Measurements from ENCODE around the gene AGPAT3. TPM values are rescaled to one million over a fixed set of nuclear protein-coding genes. Genes with fewer than 3 reads are reported as not detected.

The AGPAT3 gene
- total RNA-seq, 1 experiment from 2014 or later: 13.0 TPM

DNA sequence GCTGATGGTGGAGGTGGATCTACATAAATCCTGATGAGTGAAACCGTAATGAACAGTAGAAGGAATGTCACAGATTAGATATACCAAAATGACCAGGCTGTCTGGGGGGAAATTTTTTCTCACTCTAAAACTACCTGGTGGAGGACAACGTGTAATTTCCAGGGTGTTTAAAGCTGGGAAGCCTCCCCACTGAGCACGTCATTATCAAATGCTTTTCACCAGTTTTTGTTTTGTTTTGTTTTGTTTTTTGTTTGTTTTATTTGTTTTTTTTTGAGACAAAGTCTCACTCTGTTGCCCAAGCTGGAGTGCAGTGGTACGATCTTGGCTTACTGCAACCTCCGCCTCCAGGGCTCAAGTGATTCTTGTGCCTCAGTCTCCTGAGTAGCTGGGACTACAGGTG is 11.6 kb downstream of the AGPAT3 start:
- Histone ChIP-seq H2BK5ac (ENCODE audit: insufficient read length, low read length) (no peak overlapping the region), H4K20me1 (ENCODE audit: control insufficient read depth, insufficient read depth, insufficient read length) (no peaks in the 10 kb centered on the region), H3K79me2 (ENCODE audit: insufficient read depth, low read length) (no peaks in the 10 kb centered on the region), H3K27me3 (ENCODE audit: insufficient read depth, low read length) (no peaks in the 10 kb centered on the region), H3K9ac (ENCODE audit: extremely low read depth, insufficient read length, low read length) (no peak overlapping the region), H2BK15ac (ENCODE audit: low read depth, low read length) (no peak overlapping the region), H3K23me2 (ENCODE audit: insufficient read length, low read depth, low read length, poor library complexity, severe bottlenecking) (no peaks in the 10 kb centered on the region), H3K4me2 (ENCODE audit: insufficient read depth, insufficient read length, low read length) (no peak overlapping the region), H4K5ac (ENCODE audit: insufficient read length, low read depth, low read length) (no peak overlapping the region), H3K18ac (ENCODE audit: insufficient read length, low read depth, low read length) (no peak overlapping the region), H3K56ac (ENCODE audit: insufficient read length, low read depth, low read length) (no peak overlapping the region), H3K4ac (ENCODE audit: low read depth, low read length) (no peak overlapping the region), H4K91ac (ENCODE audit: insufficient read length, low read depth, low read length) (no peak overlapping the region), H3K9me3 (ENCODE audit: control insufficient read depth, low read depth, low read length) (no peaks in the 10 kb centered on the region), H3K27ac (ENCODE audit: insufficient read length, low read depth, low read length) (no peak overlapping the region), H3K4me1 (ENCODE audit: insufficient read depth, low read length) (no peaks in the 10 kb centered on the region), H3K79me1 (ENCODE audit: insufficient read depth, low read depth, low read length, poor library complexity, severe bottlenecking) (no peaks in the 10 kb centered on the region), H2AK5ac (ENCODE audit: insufficient read length, low read length) (no peak overlapping the region), H3K23ac (ENCODE audit: insufficient read length, low read depth, low read length) (no peak overlapping the region), H2AFZ (ENCODE audit: low read length) (no peak overlapping the region), H3K14ac (ENCODE audit: insufficient read depth, low read length) (no peak overlapping the region), H2BK120ac (ENCODE audit: low read depth, low read length, poor library complexity, severe bottlenecking) (no peak overlapping the region), H3T11ph (ENCODE audit: low read length) (no peak overlapping the region), H4K8ac (replicated peaks; ENCODE audit: insufficient read length, low read depth, low read length) (no peak overlapping the region), H2BK20ac (ENCODE audit: low read depth, low read length, poor library complexity, severe bottlenecking) (no peak overlapping the region), H2BK12ac (ENCODE audit: insufficient read length, low read depth, low read length) (no peak overlapping the region)
- Mint-ChIP-seq H3K36me3 (ENCODE audit: insufficient read depth in 1 of 3, low read depth in 3 of 3) (peaks cover 0 to 3% (median 0%) of the 10 kb centered on the region in 3 experiments; a peak in 2 of 7 replicates), H3K27me3 (ENCODE audit: low read depth) (peaks cover 2% of the 10 kb centered on the region; the same call in 1 of the 2 replicates), H3K9me3 (peaks cover 0 to 4% of the 10 kb centered on the region in 2 experiments; a peak in 3 of 5 replicates), H3K27ac (no peak overlapping the region), H3K4me3 (no peak overlapping the region), H3K4me1 (peaks cover 2 to 7% of the 10 kb centered on the region in 2 experiments; a peak in 1 of 4 replicates)
- DNase-seq: no peak
- WGBS (ENCODE audit: extremely low coverage, insufficient read length, low lambda C conversion rate): no CpG with 5 or more reads among the region's 5 CpGs
- no peak for TF ChIP-seq CTCF (conservative IDR thresholded peaks at IDR 0.05)
